Measurements from ENCODE around the gene SNX3. TPM values are rescaled to one million over a fixed set of nuclear protein-coding genes. Genes with fewer than 3 reads are reported as not detected.
A peak's percentile ranks its signal among the peaks of the same experiment; 100 is the strongest.

The SNX3 gene
- total RNA-seq, 1 donor from 2014 or later, result 210 TPM

GRCh38 chr6:108174371-108175175 lies 86.3 kb downstream of the SNX3 start:
- DNase-seq (ENCODE audit: low spot score in 2 of 2) (peak in 1 of 2 donors; percentile 21), FAIRE-seq (no peak)

- no peak for FAIRE-seq
These were observed 88.8 kb downstream of the SNX3 start for GRCh38 chr6:108171918-108172516.

GRCh38 chr6:108171291-108171917 lies 89.4 kb downstream of the SNX3 start:
- FAIRE-seq (no peak), DNase-seq (ENCODE audit: low spot score in 2 of 2) (peak in 1 of 2 donors; percentile 17)

More at GRCh38 chr6:108171918-108172516, 88.8 kb downstream of the SNX3 start:
- DNase-seq (ENCODE audit: low spot score in 2 of 2), result no peak

- FAIRE-seq (no peak), DNase-seq (ENCODE audit: low spot score in 2 of 2) (peak in 1 of 2 donors; percentile 26)
These were observed 90.2 kb downstream of the SNX3 start for GRCh38 chr6:108170332-108171290.

GRCh38 chr6:108169464-108170331 lies 91.1 kb downstream of the SNX3 start:
- DNase-seq (ENCODE audit: low spot score in 2 of 2) (peak in 1 of 2 donors; percentile 40), FAIRE-seq (no peak)

- FAIRE-seq (no peak), DNase-seq (ENCODE audit: low spot score in 2 of 2) (peak in 1 of 2 donors; percentile 58)
These were observed 92.1 kb downstream of the SNX3 start for GRCh38 chr6:108168501-108169463.

GRCh38 chr6:108168090-108168463 lies 92.8 kb downstream of the SNX3 start:
- FAIRE-seq (no peak), DNase-seq (ENCODE audit: low spot score in 2 of 2) (no peak)

GRCh38 chr6:108167449-108168089 lies 93.3 kb downstream of the SNX3 start:
- no peak for FAIRE-seq

GRCh38 chr6:108166664-108167448 lies 94.0 kb downstream of the SNX3 start:
- DNase-seq (ENCODE audit: low spot score in 2 of 2) (peak in 1 of 2 donors; percentile 26), FAIRE-seq (no peak)

More at GRCh38 chr6:108167449-108168089, 93.3 kb downstream of the SNX3 start:
- peak in 1 of 2 donors; percentile 40 for DNase-seq (ENCODE audit: low spot score in 2 of 2)

- peak; percentile 59 to 62 for DNase-seq (ENCODE audit: low spot score in 2 of 2)
- no peak for FAIRE-seq
These were observed 94.9 kb downstream of the SNX3 start, which contains the start of gene NR2E1 for GRCh38 chr6:108165714-108166663. TSS of gene NR2E1 (plus strand) at chr6:108166022. CDS start at chr6:108166766, 744 bp downstream.

GRCh38 chr6:108164815-108165706 lies 95.8 kb downstream of the SNX3 start:
- DNase-seq (ENCODE audit: low spot score in 2 of 2), result peak in 1 of 2 donors; percentile 34
- no peak for FAIRE-seq

- FAIRE-seq (no peak), DNase-seq (ENCODE audit: low spot score in 2 of 2) (no peak)
These were observed 96.4 kb downstream of the SNX3 start for GRCh38 chr6:108164543-108164814.

- FAIRE-seq, result no peak
- DNase-seq (ENCODE audit: low spot score in 2 of 2), result no peak
These were observed 96.9 kb downstream of the SNX3 start for GRCh38 chr6:108163644-108164542.

GRCh38 chr6:108163267-108163643 lies 97.6 kb downstream of the SNX3 start:
- FAIRE-seq, result no peak
- no peak for DNase-seq (ENCODE audit: low spot score in 2 of 2)
